ENCODE measurements around the gene PTPRT. TPM values are rescaled to one million over a fixed set of nuclear protein-coding genes. Genes with fewer than 3 reads are reported as not detected.

PTPRT gene
- total RNA-seq, 2 experiments from 2014 or later = not detected

- Mint-ChIP-seq H3K4me1 (ENCODE audit: low read depth) (no peaks in the 10 kb centered on the region), H3K27me3 (ENCODE audit: low read depth) (no peaks in the 10 kb centered on the region), H3K4me3 (no peak overlapping the region), H3K9me3 (ENCODE audit: insufficient read depth) (no peaks in the 10 kb centered on the region), H3K36me3 (ENCODE audit: low read depth) (no peaks in the 10 kb centered on the region), H3K27ac (no peak overlapping the region)
- ChIA-PET POLR2A (no interaction called here), CTCF (no interaction called here)
- ATAC-seq = no peak
- DNase-seq = no peak
These were observed 1071.7 kb downstream of the PTPRT start for GRCh38 chr20:42118001-42118400.

GRCh38 chr20:42113236-42113635 is 1076.5 kb downstream of the PTPRT start:
- CTCF ChIA-PET = no interaction called here
- no peaks in the 10 kb centered on the region for H3K27me3 Mint-ChIP-seq (ENCODE audit: low read depth)
- ATAC-seq = no peak

GRCh38 chr20:42112161-42112560 is 1077.5 kb downstream of the PTPRT start:
- no peaks in the 10 kb centered on the region for H3K4me1 Mint-ChIP-seq (ENCODE audit: low read depth)
- CTCF ChIA-PET = no interaction called here
- no peak overlapping the region for H3K27ac Mint-ChIP-seq
- no peak for ATAC-seq
- POLR2A ChIA-PET = no interaction called here
- no peaks in the 10 kb centered on the region for H3K27me3 Mint-ChIP-seq (ENCODE audit: low read depth)
- no peak for DNase-seq
- no peaks in the 10 kb centered on the region for H3K9me3 Mint-ChIP-seq (ENCODE audit: insufficient read depth)
- H3K36me3 Mint-ChIP-seq (ENCODE audit: low read depth) = no peaks in the 10 kb centered on the region
- H3K4me3 Mint-ChIP-seq = no peak overlapping the region

More at GRCh38 chr20:42113236-42113635, 1076.5 kb downstream of the PTPRT start:
- Mint-ChIP-seq H3K36me3 (ENCODE audit: low read depth) (no peaks in the 10 kb centered on the region), H3K4me3 (no peak overlapping the region), H3K9me3 (ENCODE audit: insufficient read depth) (no peaks in the 10 kb centered on the region), H3K4me1 (ENCODE audit: low read depth) (no peaks in the 10 kb centered on the region), H3K27ac (no peak overlapping the region)
- POLR2A ChIA-PET = no interaction called here
- no peak for DNase-seq

GRCh38 chr20:42111349-42111748 is 1078.4 kb downstream of the PTPRT start:
- Mint-ChIP-seq H3K36me3 (ENCODE audit: low read depth) (no peaks in the 10 kb centered on the region), H3K4me3 (no peak overlapping the region), H3K27ac (no peak overlapping the region), H3K4me1 (ENCODE audit: low read depth) (no peaks in the 10 kb centered on the region), H3K27me3 (ENCODE audit: low read depth) (no peaks in the 10 kb centered on the region), H3K9me3 (ENCODE audit: insufficient read depth) (no peaks in the 10 kb centered on the region)
- ATAC-seq (no peak), DNase-seq (no peak)
- ChIA-PET POLR2A (no interaction called here), CTCF (no interaction called here)

- no peaks in the 10 kb centered on the region for H3K4me1 Mint-ChIP-seq (ENCODE audit: low read depth)
- DNase-seq = no peak
- ChIA-PET CTCF (no interaction called here), POLR2A (no interaction called here)
- ATAC-seq = no peak
- no peak overlapping the region for H3K27ac Mint-ChIP-seq
- H3K9me3 Mint-ChIP-seq (ENCODE audit: insufficient read depth) = no peaks in the 10 kb centered on the region
- H3K4me3 Mint-ChIP-seq = no peak overlapping the region
- no peaks in the 10 kb centered on the region for H3K27me3 Mint-ChIP-seq (ENCODE audit: low read depth)
- no peaks in the 10 kb centered on the region for H3K36me3 Mint-ChIP-seq (ENCODE audit: low read depth)
These were observed 1079.4 kb downstream of the PTPRT start for GRCh38 chr20:42110301-42110700.

GRCh38 chr20:42102000-42102399 is 1087.7 kb downstream of the PTPRT start:
- CTCF ChIA-PET = no interaction called here
- POLR2A ChIA-PET = no interaction called here
- Mint-ChIP-seq H3K27me3 (ENCODE audit: low read depth) (no peaks in the 10 kb centered on the region), H3K36me3 (ENCODE audit: low read depth) (no peaks in the 10 kb centered on the region), H3K4me1 (ENCODE audit: low read depth) (no peaks in the 10 kb centered on the region), H3K4me3 (no peak overlapping the region), H3K9me3 (ENCODE audit: insufficient read depth) (no peaks in the 10 kb centered on the region), H3K27ac (no peak overlapping the region)
- ATAC-seq (no peak), DNase-seq (no peak)

GRCh38 chr20:42100137-42100704 is 1089.5 kb downstream of the PTPRT start:
- H3K4me3 Mint-ChIP-seq = no peak overlapping the region

GRCh38 chr20:42099101-42099500 is 1090.6 kb downstream of the PTPRT start:
- ATAC-seq = no peak
- H3K9me3 Mint-ChIP-seq (ENCODE audit: insufficient read depth) = no peaks in the 10 kb centered on the region
- ChIA-PET CTCF (no interaction called here), POLR2A (no interaction called here)
- no peak for DNase-seq
- H3K4me1 Mint-ChIP-seq (ENCODE audit: low read depth) = no peaks in the 10 kb centered on the region
- H3K36me3 Mint-ChIP-seq (ENCODE audit: low read depth) = no peaks in the 10 kb centered on the region
- no peak overlapping the region for H3K27ac Mint-ChIP-seq
- no peak overlapping the region for H3K4me3 Mint-ChIP-seq
- no peaks in the 10 kb centered on the region for H3K27me3 Mint-ChIP-seq (ENCODE audit: low read depth)

More at GRCh38 chr20:42100137-42100704, 1089.5 kb downstream of the PTPRT start:
- ATAC-seq (no peak), DNase-seq (no peak)
- Mint-ChIP-seq H3K27me3 (ENCODE audit: low read depth) (no peaks in the 10 kb centered on the region), H3K4me1 (ENCODE audit: low read depth) (no peaks in the 10 kb centered on the region), H3K27ac (no peak overlapping the region), H3K9me3 (ENCODE audit: insufficient read depth) (no peaks in the 10 kb centered on the region), H3K36me3 (ENCODE audit: low read depth) (no peaks in the 10 kb centered on the region)
- CTCF ChIA-PET = no interaction called here
- POLR2A ChIA-PET = no interaction called here

GRCh38 chr20:42098418-42098817 is 1091.3 kb downstream of the PTPRT start:
- ChIA-PET POLR2A (no interaction called here), CTCF (no interaction called here)
- Mint-ChIP-seq H3K4me3 (no peak overlapping the region), H3K9me3 (ENCODE audit: insufficient read depth) (no peaks in the 10 kb centered on the region), H3K27ac (no peak overlapping the region), H3K36me3 (ENCODE audit: low read depth) (no peaks in the 10 kb centered on the region), H3K4me1 (ENCODE audit: low read depth) (no peaks in the 10 kb centered on the region), H3K27me3 (ENCODE audit: low read depth) (no peaks in the 10 kb centered on the region)
- ATAC-seq (no peak), DNase-seq (no peak)

- Mint-ChIP-seq H3K27ac (no peak overlapping the region), H3K4me1 (ENCODE audit: low read depth) (no peaks in the 10 kb centered on the region), H3K27me3 (ENCODE audit: low read depth) (no peaks in the 10 kb centered on the region), H3K4me3 (no peak overlapping the region), H3K36me3 (ENCODE audit: low read depth) (no peaks in the 10 kb centered on the region), H3K9me3 (ENCODE audit: insufficient read depth) (no peaks in the 10 kb centered on the region)
- DNase-seq (no peak), ATAC-seq (no peak)
- ChIA-PET POLR2A (no interaction called here), CTCF (no interaction called here)
These were observed 1092.0 kb downstream of the PTPRT start for GRCh38 chr20:42097741-42098140.

- ATAC-seq (no peak), DNase-seq (no peak)
- Mint-ChIP-seq H3K36me3 (ENCODE audit: low read depth) (no peaks in the 10 kb centered on the region), H3K27me3 (ENCODE audit: low read depth) (no peaks in the 10 kb centered on the region), H3K9me3 (ENCODE audit: insufficient read depth) (no peaks in the 10 kb centered on the region), H3K4me3 (no peak overlapping the region), H3K27ac (no peak overlapping the region), H3K4me1 (ENCODE audit: low read depth) (no peaks in the 10 kb centered on the region)
- POLR2A ChIA-PET = no interaction called here
- CTCF ChIA-PET = no interaction called here
These were observed 1094.5 kb downstream of the PTPRT start for GRCh38 chr20:42095221-42095620.

- Mint-ChIP-seq H3K27ac (no peak overlapping the region), H3K4me1 (ENCODE audit: low read depth) (no peaks in the 10 kb centered on the region), H3K4me3 (no peak overlapping the region), H3K9me3 (ENCODE audit: insufficient read depth) (no peaks in the 10 kb centered on the region), H3K36me3 (ENCODE audit: low read depth) (no peaks in the 10 kb centered on the region), H3K27me3 (ENCODE audit: low read depth) (no peaks in the 10 kb centered on the region)
- ChIA-PET CTCF (no interaction called here), POLR2A (no interaction called here)
- no peak for ATAC-seq
- DNase-seq = no peak
These were observed 1095.9 kb downstream of the PTPRT start for GRCh38 chr20:42093542-42094440.

GRCh38 chr20:42093041-42093440 is 1096.7 kb downstream of the PTPRT start:
- no peak overlapping the region for H3K4me3 Mint-ChIP-seq
- no peak for ATAC-seq
- POLR2A ChIA-PET = no interaction called here
- CTCF ChIA-PET = no interaction called here
- H3K27me3 Mint-ChIP-seq (ENCODE audit: low read depth) = no peaks in the 10 kb centered on the region
- H3K4me1 Mint-ChIP-seq (ENCODE audit: low read depth) = no peaks in the 10 kb centered on the region
- H3K9me3 Mint-ChIP-seq (ENCODE audit: insufficient read depth) = no peaks in the 10 kb centered on the region
- no peak overlapping the region for H3K27ac Mint-ChIP-seq
- DNase-seq = no peak
- H3K36me3 Mint-ChIP-seq (ENCODE audit: low read depth) = no peaks in the 10 kb centered on the region

Data from activated CD8-positive, alpha-beta T cell treated with anti-CD3 and anti-CD28 coated beads, Interleukin-2, amount 10 ng/mL, durations not matched to agents 7 days and 5 days (primary cell).